ENCODE measurements around the gene RHCG.

The RHCG gene

GRCh38 chr15:89444241-89445225, 51.9 kb downstream of the RHCG start:
- no peak for DNase-seq (ENCODE audit: low spot score)

GRCh38 chr15:89443581-89443980, 52.8 kb downstream of the RHCG start:
- no peak for DNase-seq (ENCODE audit: low spot score)

GRCh38 chr15:89442671-89443307, 53.6 kb downstream of the RHCG start:
- DNase-seq (ENCODE audit: low spot score) = peak; percentile 46

GRCh38 chr15:89442155-89442554, 54.2 kb downstream of the RHCG start:
- no peak for DNase-seq (ENCODE audit: low spot score)

- DNase-seq (ENCODE audit: low spot score) = no peak
Measured at GRCh38 chr15:89441295-89441812, 55.0 kb downstream of the RHCG start.

DNA sequence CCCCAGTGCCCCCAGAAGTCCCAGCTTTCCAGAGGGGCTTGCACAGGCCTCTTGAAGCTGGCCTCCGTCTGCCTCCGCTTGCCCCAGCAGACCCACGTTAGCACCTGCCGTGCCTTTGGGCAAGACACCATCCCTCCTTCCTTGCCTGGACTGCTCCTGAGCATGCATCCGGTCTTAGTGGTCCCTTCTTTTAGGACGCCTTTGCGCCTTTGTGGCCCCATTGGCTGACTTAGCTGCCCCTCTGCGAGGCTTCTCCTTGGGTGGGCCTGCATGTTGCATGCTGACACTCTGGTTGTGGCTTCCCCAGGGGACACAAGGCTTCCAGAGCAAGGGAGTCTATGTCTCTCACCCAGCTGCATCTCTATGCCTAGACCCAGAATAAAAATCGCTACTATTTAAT, 56.6 kb downstream of the RHCG start:
- no peak for DNase-seq (ENCODE audit: low spot score)

GRCh38 chr15:89436560-89437311, 59.6 kb downstream of the RHCG start:
- DNase-seq (ENCODE audit: low spot score) = peak; percentile 40

DNA sequence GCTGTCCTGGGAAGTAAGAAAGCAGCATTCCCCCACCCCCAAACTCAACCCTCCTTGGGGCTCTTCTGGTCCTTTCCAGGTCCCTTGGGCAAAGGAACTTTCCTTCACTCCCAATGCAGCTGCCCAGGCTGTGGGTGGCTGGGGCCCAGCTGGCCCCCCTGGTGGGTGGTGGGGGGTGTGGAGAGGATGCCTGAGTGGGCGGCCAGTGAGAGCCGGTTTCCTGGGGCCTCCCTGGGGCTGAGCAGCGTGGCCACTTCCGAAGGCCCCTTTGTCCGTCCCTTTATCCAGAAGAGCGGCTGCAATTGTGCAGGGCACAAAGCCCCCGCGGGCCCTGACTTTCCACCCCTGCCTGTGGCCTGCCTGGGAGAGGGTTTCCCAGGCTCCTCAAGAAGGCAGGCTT, 61.0 kb downstream of the RHCG start:
- DNase-seq (ENCODE audit: low spot score) = no peak

DNA sequence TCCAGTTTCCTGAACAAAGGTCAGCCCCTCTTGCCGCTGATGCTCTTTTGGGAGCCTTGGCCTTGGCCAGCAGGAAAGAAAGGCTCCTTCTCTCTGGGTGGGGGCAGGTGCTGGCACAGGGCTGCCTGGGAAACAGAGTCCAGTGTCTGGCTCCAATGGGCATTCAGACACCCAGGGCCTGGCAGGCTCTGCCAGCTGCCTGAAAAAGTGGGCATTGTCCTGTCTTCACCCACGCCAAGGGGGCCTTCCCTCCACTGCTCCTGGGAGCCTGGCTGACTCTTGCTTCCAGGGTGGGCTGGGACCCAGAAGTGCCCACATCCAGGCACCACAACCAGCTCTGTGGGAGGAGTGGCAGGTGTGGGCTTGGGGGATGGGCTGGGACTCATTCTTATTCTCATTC, 62.7 kb downstream of the RHCG start:
- no peak for DNase-seq (ENCODE audit: low spot score)

DNA sequence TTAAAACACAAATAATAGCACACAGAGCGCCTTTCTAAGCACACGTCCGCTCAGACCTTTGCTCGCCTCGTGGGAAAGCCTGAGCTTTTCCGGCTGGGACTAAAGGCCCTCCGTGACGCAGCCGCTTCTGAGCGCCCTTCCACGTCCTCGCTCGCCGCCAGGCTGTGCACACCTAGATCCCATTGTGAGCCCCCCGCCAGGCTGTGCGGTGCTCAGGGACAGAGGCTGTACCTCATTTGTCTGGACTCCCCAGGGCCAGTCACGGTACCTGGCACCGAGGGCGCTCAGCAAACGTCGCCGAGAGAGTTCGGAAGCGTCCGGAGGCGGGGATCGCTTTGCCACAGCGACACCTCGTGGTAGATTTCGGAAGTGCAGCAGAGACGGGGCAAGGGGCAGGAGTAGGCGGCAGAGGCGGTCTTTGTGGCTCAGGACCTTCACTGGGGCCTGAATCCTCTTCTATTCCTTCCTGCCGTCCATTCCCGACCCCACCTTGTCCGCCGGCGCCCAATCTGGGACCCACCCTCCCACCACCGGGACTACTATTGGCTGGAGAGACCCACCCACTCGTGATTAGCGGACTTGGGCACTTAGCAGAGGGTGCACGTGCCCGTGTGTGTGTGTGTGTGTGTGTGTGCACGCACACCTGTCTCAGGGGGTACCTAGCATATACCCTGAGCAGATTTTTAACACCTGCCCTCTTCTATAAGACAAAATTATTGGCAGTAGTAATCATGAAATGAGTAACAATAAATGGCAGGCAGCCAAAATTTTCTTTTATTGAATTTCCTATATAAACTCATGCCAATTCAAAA, 65.6 kb downstream of the RHCG start:
- peak; percentile 69 for DNase-seq (ENCODE audit: low spot score)

DNA sequence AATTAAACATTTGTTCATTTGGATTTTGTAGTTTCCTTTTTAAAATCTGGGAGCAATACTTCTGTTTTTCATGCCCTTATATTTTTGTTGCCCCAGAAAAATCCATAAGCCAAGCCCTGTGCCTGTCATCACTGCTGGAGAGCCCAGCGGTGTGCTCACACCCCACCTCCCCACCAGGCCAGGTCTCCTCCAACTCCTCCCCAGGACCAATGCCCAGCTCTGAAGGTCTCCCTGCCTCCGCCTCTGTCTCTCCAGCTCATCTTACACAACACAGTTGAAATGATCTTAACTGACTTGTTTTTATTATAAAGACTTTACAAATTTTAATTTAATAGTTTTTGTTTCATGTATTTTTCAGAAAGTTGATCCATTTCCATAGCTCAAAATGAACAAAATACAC, 66.4 kb downstream of the RHCG start:
- DNase-seq (ENCODE audit: low spot score) = no peak

GRCh38 chr15:89429023-89429422, 67.4 kb downstream of the RHCG start:
- no peak for DNase-seq (ENCODE audit: low spot score)

DNA sequence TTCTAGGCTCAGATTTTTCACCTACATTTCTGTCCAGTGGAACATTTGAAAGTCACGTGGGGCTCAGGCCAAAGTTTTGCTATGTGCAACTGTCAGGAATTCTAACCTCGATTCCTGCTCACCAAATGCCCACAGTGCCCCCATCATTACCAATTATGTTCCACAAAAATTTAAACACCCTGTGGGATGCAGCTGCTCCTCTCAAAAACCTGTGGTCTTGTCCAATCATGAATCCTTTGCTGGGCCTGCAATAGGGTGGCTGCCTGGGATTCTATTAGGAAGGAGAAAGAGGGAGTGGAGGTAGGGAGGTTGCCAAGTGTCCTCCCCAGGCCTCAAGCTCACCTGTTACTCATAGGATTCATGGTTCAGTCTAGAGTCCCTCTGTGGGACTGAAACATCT, 68.1 kb downstream of the RHCG start:
- DNase-seq (ENCODE audit: low spot score) = no peak

DNA sequence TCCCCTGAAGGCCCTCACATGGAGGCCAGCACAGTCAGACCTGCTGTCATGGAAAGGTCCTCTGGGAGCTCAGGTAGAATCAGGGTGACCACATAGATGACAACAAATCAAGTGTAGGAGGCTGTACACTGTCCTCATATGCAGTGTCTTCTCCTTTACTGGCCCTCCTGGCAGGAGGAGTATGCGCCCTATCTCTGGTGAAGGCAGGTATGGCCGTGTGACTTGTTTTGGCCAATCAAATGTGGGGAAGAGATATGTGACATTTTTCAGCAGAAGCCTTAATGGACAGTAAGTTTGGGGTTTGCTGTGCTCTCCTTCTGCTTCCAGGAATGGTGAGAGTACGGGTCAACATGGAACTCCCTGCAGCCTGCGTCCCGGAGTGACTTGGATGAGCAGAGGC, 69.9 kb downstream of the RHCG start:
- DNase-seq (ENCODE audit: low spot score) = no peak

DNA sequence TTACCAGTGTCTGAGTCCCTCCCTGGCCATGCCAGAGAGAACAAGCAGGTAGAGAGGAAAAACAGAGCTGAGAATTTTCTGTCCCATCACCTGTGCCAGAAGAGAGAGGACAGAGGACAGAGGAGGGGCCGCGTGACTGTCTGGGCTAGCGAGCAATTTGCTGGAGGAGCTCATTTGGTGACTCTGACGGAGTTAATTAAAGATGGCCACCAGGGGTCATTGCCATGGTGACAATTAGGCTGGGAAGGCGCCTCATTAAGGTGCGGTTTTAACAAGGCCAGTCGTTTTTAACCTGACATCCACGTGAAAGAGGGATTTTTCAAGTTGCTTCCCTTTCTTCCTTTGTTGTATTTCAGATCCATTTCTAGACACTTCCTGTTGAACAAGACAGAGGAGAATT, 72.4 kb downstream of the RHCG start:
- no peak for DNase-seq (ENCODE audit: low spot score)
